GM20000 (cell line): Measurements from ENCODE around the gene MMP11.

Source experiments
- DNase-seq: peaks from one replicate; pipeline ENCODE4 v3.0.0; 2012; ENCODE audit warnings: low spot score
- CTCF ChIP-seq: IDR thresholded peaks from 2 replicates; pipeline ENCODE4 v1.5.1; 2012; ENCODE audit warnings: mild to moderate bottlenecking, control low read depth; ENCODE audit errors: extremely low read depth, missing control alignments

MMP11 gene

GRCh38 chr22:23812378-23812777 lies 39.7 kb downstream of the MMP11 start:
- DNase-seq, result no peak
- TF ChIP-seq CTCF, result no peak

- TF ChIP-seq CTCF, result no peak
- no peak for DNase-seq
Measured at GRCh38 chr22:23815541-23816155, 43.0 kb downstream of the MMP11 start.

GRCh38 chr22:23816156-23816976 lies 43.7 kb downstream of the MMP11 start:
- DNase-seq, result no peak
- TF ChIP-seq CTCF, result no peak

- TF ChIP-seq CTCF, result no peak
- no peak for DNase-seq
Measured at GRCh38 chr22:23817146-23817545, 44.5 kb downstream of the MMP11 start.

- no peak for TF ChIP-seq CTCF
- no peak for DNase-seq
Measured at GRCh38 chr22:23818541-23818940, 45.9 kb downstream of the MMP11 start.

GRCh38 chr22:23820748-23821211 lies 48.1 kb downstream of the MMP11 start:
- no peak for DNase-seq
- TF ChIP-seq CTCF, result no peak

- no peak for DNase-seq
- no peak for TF ChIP-seq CTCF
Measured at GRCh38 chr22:23822101-23822671, 49.5 kb downstream of the MMP11 start.
